ENCODE results near the gene ARMC9. TPM values are rescaled to one million over a fixed set of nuclear protein-coding genes. Genes with fewer than 3 reads are reported as not detected.

ARMC9 gene
- total RNA-seq, 1 donor from 2014 or later: 8.4 TPM

DNA sequence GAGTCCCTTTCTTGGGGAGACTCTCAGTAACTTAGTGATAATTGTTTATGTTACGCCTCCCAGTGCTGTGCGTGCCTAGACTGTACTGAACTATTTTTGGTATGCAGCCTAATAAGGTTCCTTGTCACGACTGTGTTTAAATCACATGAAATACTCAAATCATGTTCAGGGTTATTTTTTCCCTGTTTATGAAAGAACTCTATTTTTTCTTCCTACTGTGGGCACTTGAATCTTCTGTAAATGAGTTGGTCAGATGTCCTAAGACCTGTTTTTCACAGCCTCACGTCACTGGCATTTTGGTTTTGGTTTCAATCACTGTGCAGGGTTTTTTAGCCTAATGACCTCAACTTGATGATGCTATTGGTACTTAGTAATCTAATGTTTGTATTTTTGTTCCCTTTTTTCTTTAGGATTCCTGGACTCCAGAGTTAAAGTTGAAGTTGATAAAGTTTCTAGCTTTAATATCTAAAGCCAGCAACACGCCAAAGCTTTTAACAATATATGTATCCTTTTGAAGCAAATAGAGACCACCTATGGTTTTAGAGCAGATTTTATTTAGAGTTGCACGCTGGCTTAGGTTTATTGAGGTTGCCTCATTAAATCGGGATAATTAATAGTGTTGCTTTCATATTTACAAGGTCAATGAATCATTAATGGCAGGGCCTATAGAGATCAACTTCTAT is 24.0 kb downstream of the ARMC9 start:
- DNase-seq (ENCODE audit: low read depth): peak; percentile 12

DNA sequence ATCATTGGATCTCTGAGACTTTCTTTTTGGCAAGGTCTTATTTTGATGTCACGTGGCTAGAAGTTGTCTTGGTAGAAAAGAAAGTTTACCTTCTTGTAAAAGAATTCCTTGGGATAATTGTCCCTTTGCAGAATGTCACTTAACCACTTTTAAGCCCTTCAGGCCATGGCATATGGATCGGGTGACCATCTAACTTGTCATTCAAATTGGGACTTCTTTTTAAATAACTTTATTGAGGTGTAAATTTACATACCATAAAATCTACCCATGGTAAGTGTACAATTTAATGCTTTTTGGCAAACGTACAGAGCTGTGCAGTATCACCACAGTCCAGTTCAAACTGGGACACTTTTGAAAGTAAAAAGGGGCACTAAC is 24.6 kb downstream of the ARMC9 start:
- DNase-seq (ENCODE audit: low read depth): no peak
- Histone ChIP-seq H3K27me3 (ENCODE audit: control insufficient read depth, insufficient read depth, low read length) (no peaks in the 10 kb centered on the region), H3K4me3 (ENCODE audit: low read depth, low read length) (no peak overlapping the region), H3K36me3 (ENCODE audit: control insufficient read depth, insufficient read depth, low read length) (no peaks in the 10 kb centered on the region)
- FAIRE-seq: no peak
- TF ChIP-seq, protein P1, sequence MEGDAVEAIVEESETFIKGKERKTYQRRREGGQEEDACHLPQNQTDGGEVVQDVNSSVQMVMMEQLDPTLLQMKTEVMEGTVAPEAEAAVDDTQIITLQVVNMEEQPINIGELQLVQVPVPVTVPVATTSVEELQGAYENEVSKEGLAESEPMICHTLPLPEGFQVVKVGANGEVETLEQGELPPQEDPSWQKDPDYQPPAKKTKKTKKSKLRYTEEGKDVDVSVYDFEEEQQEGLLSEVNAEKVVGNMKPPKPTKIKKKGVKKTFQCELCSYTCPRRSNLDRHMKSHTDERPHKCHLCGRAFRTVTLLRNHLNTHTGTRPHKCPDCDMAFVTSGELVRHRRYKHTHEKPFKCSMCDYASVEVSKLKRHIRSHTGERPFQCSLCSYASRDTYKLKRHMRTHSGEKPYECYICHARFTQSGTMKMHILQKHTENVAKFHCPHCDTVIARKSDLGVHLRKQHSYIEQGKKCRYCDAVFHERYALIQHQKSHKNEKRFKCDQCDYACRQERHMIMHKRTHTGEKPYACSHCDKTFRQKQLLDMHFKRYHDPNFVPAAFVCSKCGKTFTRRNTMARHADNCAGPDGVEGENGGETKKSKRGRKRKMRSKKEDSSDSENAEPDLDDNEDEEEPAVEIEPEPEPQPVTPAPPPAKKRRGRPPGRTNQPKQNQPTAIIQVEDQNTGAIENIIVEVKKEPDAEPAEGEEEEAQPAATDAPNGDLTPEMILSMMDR (IDR thresholded peaks at IDR 0.05; ENCODE audit: insufficient read depth, low read length, severe bottlenecking): no peak

More for the DNA sequence above, 24.0 kb downstream of the ARMC9 start:
- H3K36me3 ChIP-seq (ENCODE audit: control insufficient read depth, insufficient read depth, low read length): no peaks in the 10 kb centered on the region
- no peak overlapping the region for H3K4me3 ChIP-seq (ENCODE audit: low read depth, low read length)
- H3K27me3 ChIP-seq (ENCODE audit: control insufficient read depth, insufficient read depth, low read length): no peaks in the 10 kb centered on the region
- no peak for FAIRE-seq
- TF ChIP-seq, protein P1 (IDR thresholded peaks at IDR 0.05; ENCODE audit: insufficient read depth, low read length, severe bottlenecking): no peak

DNA sequence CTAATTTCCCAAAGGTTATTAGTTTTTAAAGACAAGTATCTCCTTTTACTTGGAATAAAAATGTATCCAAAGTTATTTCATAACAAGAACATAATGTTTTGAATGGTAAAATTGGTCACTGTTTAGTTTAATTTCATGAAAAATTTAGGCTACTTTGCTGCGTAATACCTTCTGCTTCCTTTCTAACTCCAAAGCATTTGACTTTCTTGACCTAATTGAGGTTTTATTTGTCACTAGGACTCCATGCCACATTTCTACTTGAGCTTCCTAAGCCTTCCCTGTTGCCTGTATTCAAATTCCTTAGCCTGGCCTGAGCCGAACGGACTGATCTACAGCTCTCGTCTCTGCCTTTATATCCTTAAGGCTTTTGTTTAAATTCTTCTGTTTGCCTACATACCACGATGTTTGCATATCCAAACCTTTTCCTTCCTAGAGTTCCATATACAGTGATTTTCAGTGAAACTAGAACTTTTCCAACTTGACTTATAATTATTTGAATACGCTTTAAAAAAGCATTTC is 25.1 kb downstream of the ARMC9 start:
- H3K27me3 ChIP-seq (ENCODE audit: control insufficient read depth, insufficient read depth, low read length): no peaks in the 10 kb centered on the region
- H3K4me3 ChIP-seq (ENCODE audit: low read depth, low read length): no peak overlapping the region
- H3K36me3 ChIP-seq (ENCODE audit: control insufficient read depth, insufficient read depth, low read length): no peaks in the 10 kb centered on the region
- no peak for FAIRE-seq
- DNase-seq (ENCODE audit: low read depth): no peak
- TF ChIP-seq, protein P1 (IDR thresholded peaks at IDR 0.05; ENCODE audit: insufficient read depth, low read length, severe bottlenecking): no peak

DNA sequence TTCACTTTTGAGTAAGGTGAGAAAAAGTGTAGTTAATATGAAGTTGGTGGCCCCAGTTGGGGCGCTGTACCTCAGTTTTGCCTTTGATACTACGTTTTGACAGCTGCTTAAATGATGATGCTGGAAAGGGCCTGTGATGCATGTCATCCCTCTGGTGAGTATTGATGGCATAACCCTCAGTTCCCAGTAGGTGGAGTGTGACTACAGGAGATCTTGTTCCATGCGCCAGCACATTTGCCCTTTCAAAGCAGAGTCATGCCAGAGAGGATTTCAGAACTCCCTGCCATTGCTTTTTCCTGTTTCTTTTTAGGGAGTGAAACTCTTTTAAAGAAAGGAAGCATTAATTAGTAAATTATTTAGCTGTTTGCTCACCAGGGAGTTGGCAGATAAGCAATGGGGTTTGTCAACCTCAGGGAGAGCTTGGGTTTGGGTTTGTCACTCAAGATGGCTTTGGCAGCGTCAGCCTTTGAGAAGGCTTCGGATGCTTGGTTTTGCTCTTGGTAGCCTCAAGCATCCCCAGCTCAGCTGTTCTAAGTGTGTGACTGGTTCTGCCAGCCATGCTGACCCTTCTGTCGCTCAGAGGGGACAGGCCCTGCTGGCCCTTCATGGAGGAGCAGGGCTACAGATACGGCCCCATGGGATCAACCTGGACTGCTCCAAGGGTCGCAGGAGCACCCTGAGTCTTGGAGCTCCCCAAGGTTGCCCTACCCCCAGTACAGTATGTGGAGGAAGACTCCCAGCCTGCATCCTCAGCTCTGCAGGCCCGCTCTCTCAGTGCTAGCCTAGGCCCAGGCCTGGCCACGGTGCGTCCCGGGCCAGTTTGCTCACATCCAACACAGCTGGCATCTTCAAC is 29.1 kb downstream of the ARMC9 start:
- Histone ChIP-seq H3K36me3 (ENCODE audit: control insufficient read depth, insufficient read depth, low read length) (no peaks in the 10 kb centered on the region), H3K27me3 (ENCODE audit: control insufficient read depth, insufficient read depth, low read length) (no peaks in the 10 kb centered on the region), H3K4me3 (ENCODE audit: low read depth, low read length) (no peak overlapping the region)
- TF ChIP-seq, protein P1 (IDR thresholded peaks at IDR 0.05; ENCODE audit: insufficient read depth, low read length, severe bottlenecking): peak; percentile 82
- DNase-seq (ENCODE audit: low read depth) (peak; percentile 76), FAIRE-seq (no peak)

DNA sequence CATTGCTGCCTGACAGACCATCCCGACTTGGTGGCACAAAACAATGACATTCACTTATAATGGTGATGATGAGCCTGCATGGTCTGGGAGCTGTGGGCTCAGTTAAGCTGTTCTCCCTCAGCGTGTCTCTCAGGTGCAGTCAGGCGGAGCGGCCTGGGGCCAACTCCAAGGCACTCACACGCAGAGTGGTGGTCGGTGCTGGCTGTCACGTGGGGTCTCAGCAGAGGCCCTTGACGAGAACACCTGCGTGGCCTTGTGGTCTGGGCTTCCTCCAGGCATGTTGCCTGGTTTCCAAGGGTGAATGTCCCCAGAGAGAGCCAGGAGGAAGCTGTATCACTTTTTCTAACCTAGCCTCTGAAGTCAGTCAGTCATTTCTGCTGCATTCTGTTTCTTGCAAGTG is 29.8 kb downstream of the ARMC9 start:
- no peaks in the 10 kb centered on the region for H3K27me3 ChIP-seq (ENCODE audit: control insufficient read depth, insufficient read depth, low read length)
- H3K4me3 ChIP-seq (ENCODE audit: low read depth, low read length): no peak overlapping the region
- FAIRE-seq: no peak
- H3K36me3 ChIP-seq (ENCODE audit: control insufficient read depth, insufficient read depth, low read length): no peaks in the 10 kb centered on the region
- TF ChIP-seq, protein P1 (IDR thresholded peaks at IDR 0.05; ENCODE audit: insufficient read depth, low read length, severe bottlenecking): no peak
- DNase-seq (ENCODE audit: low read depth): no peak
